IMR-90 (cell line): Measurements from ENCODE around the gene MEGF11.

Source experiments
- BHLHE40 ChIP-seq: fragments of 150-350 bp; IDR thresholded peaks from 2 replicates; pipeline ENCODE4 v1.6.1; 2016; ENCODE audit warnings: mild to moderate bottlenecking, low read depth, low read length
- CEBPB ChIP-seq: IDR thresholded peaks from 2 replicates; pipeline ENCODE4 v1.6.1; 2012; ENCODE audit warnings: low read depth, low read length, improper control_type of control experiment
- ELK1 ChIP-seq: fragments of 150-350 bp; IDR thresholded peaks from 2 replicates; pipeline ENCODE4 v1.6.1; 2016; ENCODE audit warnings: low read depth, mild to moderate bottlenecking, low read length, moderate library complexity, borderline replicate concordance
- FOS ChIP-seq: fragments of 150-350 bp; IDR thresholded peaks from 2 replicates; pipeline ENCODE4 v1.6.1; 2016; ENCODE audit warnings: low read depth, low read length
- MAFK ChIP-seq: IDR thresholded peaks from 2 replicates; pipeline ENCODE4 v1.6.1; 2012; ENCODE audit warnings: low read depth, low read length, improper control_type of control experiment
- MAZ ChIP-seq: IDR thresholded peaks from 2 replicates; pipeline ENCODE4 v1.6.1; 2012; ENCODE audit warnings: low read depth, mild to moderate bottlenecking, low read length, improper control_type of control experiment, moderate library complexity, borderline replicate concordance
- MXI1 ChIP-seq: IDR thresholded peaks from 2 replicates; pipeline ENCODE4 v1.6.1; 2012; ENCODE audit warnings: low read depth, mild to moderate bottlenecking, low read length, moderate library complexity, borderline replicate concordance
- POLR2A ChIP-seq: IDR thresholded peaks from 2 replicates; pipeline ENCODE4 v1.6.1; 2012; ENCODE audit warnings: mild to moderate bottlenecking, low read depth, low read length
- RAD21 ChIP-seq: IDR thresholded peaks from 2 replicates; pipeline ENCODE4 v1.6.1; 2012; ENCODE audit warnings: low read length, improper control_type of control experiment
- RFX5 ChIP-seq: IDR thresholded peaks from 2 replicates; pipeline ENCODE4 v1.8.0; 2012; ENCODE audit warnings: low read depth, mild to moderate bottlenecking, low read length, moderate library complexity
- SMC3 ChIP-seq: fragments of 150-350 bp; IDR thresholded peaks from 2 replicates; pipeline ENCODE4 v1.6.1; 2016; ENCODE audit warnings: low read depth, mild to moderate bottlenecking, antibody characterized with exemption, low read length, moderate library complexity
- USF2 ChIP-seq: fragments of 150-350 bp; IDR thresholded peaks from 2 replicates; pipeline ENCODE4 v1.6.1; 2017; ENCODE audit warnings: mild to moderate bottlenecking, antibody characterized with exemption, low read length, low read depth
- TF ChIP-seq, protein P1 (sequence below): conservative IDR thresholded peaks from 2 replicates; pipeline ENCODE4 v1.5.1; 2012; ENCODE audit warnings: mild to moderate bottlenecking, low read depth, low read length, improper control_type of control experiment

DNA sequence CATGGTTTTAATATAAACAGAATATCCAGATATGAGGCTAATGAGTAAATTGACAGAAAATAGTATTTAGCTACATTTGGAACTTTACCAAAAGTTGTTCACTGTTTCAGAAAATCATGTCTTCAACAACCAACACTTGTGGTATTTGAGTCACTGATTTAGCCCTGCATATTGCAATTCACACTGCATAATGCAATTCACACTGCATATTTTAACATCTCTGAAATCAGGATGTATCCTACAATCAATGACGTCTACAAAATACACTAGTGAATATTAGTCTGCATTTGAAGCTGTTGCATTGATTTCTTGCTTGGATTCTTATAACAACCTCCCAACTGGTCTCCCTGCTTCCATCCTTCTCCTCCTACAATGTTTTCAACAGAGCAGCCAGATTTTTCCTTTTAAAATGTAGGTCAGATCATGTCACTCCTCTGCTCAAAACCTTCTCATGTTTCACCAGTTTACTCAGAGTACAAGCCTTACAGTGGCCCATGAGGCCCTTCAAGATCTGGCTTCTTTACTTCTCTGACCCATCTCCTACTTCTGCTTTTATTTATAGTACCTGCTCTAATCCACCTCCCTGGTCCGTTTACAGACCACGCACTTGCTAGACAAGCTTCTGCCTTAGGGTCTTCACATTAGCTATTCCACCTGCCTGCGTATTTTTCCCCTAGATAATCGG lies 395.7 kb downstream of the MEGF11 start:
- TF ChIP-seq, protein P1, sequence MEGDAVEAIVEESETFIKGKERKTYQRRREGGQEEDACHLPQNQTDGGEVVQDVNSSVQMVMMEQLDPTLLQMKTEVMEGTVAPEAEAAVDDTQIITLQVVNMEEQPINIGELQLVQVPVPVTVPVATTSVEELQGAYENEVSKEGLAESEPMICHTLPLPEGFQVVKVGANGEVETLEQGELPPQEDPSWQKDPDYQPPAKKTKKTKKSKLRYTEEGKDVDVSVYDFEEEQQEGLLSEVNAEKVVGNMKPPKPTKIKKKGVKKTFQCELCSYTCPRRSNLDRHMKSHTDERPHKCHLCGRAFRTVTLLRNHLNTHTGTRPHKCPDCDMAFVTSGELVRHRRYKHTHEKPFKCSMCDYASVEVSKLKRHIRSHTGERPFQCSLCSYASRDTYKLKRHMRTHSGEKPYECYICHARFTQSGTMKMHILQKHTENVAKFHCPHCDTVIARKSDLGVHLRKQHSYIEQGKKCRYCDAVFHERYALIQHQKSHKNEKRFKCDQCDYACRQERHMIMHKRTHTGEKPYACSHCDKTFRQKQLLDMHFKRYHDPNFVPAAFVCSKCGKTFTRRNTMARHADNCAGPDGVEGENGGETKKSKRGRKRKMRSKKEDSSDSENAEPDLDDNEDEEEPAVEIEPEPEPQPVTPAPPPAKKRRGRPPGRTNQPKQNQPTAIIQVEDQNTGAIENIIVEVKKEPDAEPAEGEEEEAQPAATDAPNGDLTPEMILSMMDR = no peak
- TF ChIP-seq FOS (no peak), RFX5 (no peak), MAZ (no peak), BHLHE40 (no peak), MAFK (no peak), POLR2A (no peak), CEBPB (no peak), RAD21 (no peak), MXI1 (no peak), USF2 (no peak), SMC3 (no peak), ELK1 (no peak)
